GM12873 (cell line): Measurements from ENCODE around the gene TGIF2.

Experiments used
- CTCF ChIP-seq: IDR thresholded peaks from 2 replicates; pipeline ENCODE4 v1.5.1; 2012; ENCODE audit warnings: low read depth, mild to moderate bottlenecking, moderate library complexity, low read length, control low read depth; ENCODE audit not compliant: insufficient read depth; ENCODE audit errors: missing control alignments

Gene TGIF2

GRCh38 chr20:36606158-36607066 is 33.0 kb downstream of the TGIF2 start:
- TF ChIP-seq CTCF = no peak

- TF ChIP-seq CTCF = no peak
These were observed 34.4 kb downstream of the TGIF2 start for GRCh38 chr20:36607586-36608387.

DNA sequence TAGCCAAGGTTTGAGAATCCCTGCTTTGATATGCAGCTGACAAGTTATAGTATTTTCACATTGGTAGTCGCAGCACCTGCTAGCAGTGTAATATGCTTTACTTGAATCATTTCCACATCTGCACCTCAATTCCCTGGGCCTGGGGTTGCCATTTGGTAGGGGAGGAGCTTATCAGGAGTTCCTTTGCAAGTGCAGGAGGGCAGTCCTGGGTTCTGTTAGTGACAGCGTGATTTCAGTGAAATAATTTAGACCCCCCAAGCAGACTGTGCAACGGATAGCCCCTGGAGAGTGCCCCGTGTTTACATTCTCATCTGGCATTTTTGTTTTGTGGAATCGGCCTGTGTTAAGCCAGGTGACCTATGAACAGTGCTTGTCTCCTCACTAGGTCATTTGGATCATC is 38.2 kb downstream of the TGIF2 start:
- no peak for TF ChIP-seq CTCF

GRCh38 chr20:36613974-36614373 is 40.6 kb downstream of the TGIF2 start:
- no peak for TF ChIP-seq CTCF

GRCh38 chr20:36614781-36615557 is 41.6 kb downstream of the TGIF2 start:
- no peak for TF ChIP-seq CTCF

- no peak for TF ChIP-seq CTCF
These were observed 47.5 kb downstream of the TGIF2 start for GRCh38 chr20:36620917-36621316.

- no peak for TF ChIP-seq CTCF
These were observed 50.0 kb downstream of the TGIF2 start for GRCh38 chr20:36623444-36623843.
